HuH-7.5 (cell line): ENCODE measurements around the gene EIF5B.
"Not testable (repeated sequence)": the region's sequence is repeated elsewhere in the genome, so short reads cannot be mapped to it uniquely, and the experiment has no call there.

Experiments
- DNase-seq: peaks from one replicate; pipeline ENCODE4 v3.0.0; 2011; ENCODE audit warnings: low spot score

The EIF5B gene

GRCh38 chr2:99365661-99366060, 28.5 kb downstream of the EIF5B start:
- no peak for DNase-seq

- not testable (repeated sequence) for DNase-seq
Observed at GRCh38 chr2:99368854-99369253, 31.7 kb downstream of the EIF5B start.

- DNase-seq, result no peak
Observed at GRCh38 chr2:99373144-99373543, 36.0 kb downstream of the EIF5B start.

- DNase-seq, result no peak
Observed at GRCh38 chr2:99374747-99375146, 37.6 kb downstream of the EIF5B start.

GRCh38 chr2:99376254-99376864, 39.2 kb downstream of the EIF5B start:
- DNase-seq, result no peak

- DNase-seq, result no peak
Observed at GRCh38 chr2:99377879-99378278, 40.7 kb downstream of the EIF5B start.

- no peak for DNase-seq
Observed at GRCh38 chr2:99380376-99381010, 43.3 kb downstream of the EIF5B start.

GRCh38 chr2:99382143-99382542, 45.0 kb downstream of the EIF5B start:
- no peak for DNase-seq

- DNase-seq, result no peak
Observed at GRCh38 chr2:99386011-99386410, 48.8 kb downstream of the EIF5B start.

- no peak for DNase-seq
Observed at GRCh38 chr2:99388892-99389291, 51.7 kb downstream of the EIF5B start.

GRCh38 chr2:99389371-99389770, 52.2 kb downstream of the EIF5B start:
- no peak for DNase-seq

- no peak for DNase-seq
Observed at GRCh38 chr2:99389946-99390345, 52.8 kb downstream of the EIF5B start.

GRCh38 chr2:99395589-99396130, 58.5 kb downstream of the EIF5B start:
- no peak for DNase-seq

- DNase-seq, result no peak
Observed at GRCh38 chr2:99397266-99397920, 60.2 kb downstream of the EIF5B start.

GRCh38 chr2:99398303-99398702, 61.1 kb downstream of the EIF5B start:
- no peak for DNase-seq

- no peak for DNase-seq
Observed at GRCh38 chr2:99399063-99399462, 61.9 kb downstream of the EIF5B start.

- DNase-seq, result no peak
Observed at GRCh38 chr2:99399795-99400194, 62.6 kb downstream of the EIF5B start.

- DNase-seq, result no peak
Observed at GRCh38 chr2:99401841-99402240, 64.7 kb downstream of the EIF5B start.

- no peak for DNase-seq
Observed at GRCh38 chr2:99403084-99403483, 65.9 kb downstream of the EIF5B start.

- peak; percentile 33 for DNase-seq
Observed at GRCh38 chr2:99403524-99403923, 66.3 kb downstream of the EIF5B start.

- no peak for DNase-seq
Observed at GRCh38 chr2:99404039-99404796, 67.0 kb downstream of the EIF5B start.
